Skeletal muscle tissue (tissue), 4 donors: ENCODE data around the gene NAV3. TPM values are rescaled to one million over a fixed set of nuclear protein-coding genes. Genes with fewer than 3 reads are reported as not detected.

Experiments used
- H3K27ac ChIP-seq: one replicate; pipeline ENCODE4 v1.7.0; 2013; ENCODE audit warnings: mild to moderate bottlenecking, low read depth, low read length, inconsistent platforms
- H3K27me3 ChIP-seq, 3 donors: one replicate each; pipeline ENCODE4 v1.7.0; 2013; ENCODE audit warnings: low read length in 3 of 3; ENCODE audit not compliant: control insufficient read depth in 3 of 3, insufficient read depth in 3 of 3
- H3K36me3 ChIP-seq, 3 donors: one replicate each; pipeline ENCODE4 v1.7.0; 2013; ENCODE audit warnings: low read length in 3 of 3; ENCODE audit not compliant: control insufficient read depth in 3 of 3, insufficient read depth in 3 of 3
- H3K4me1 ChIP-seq, 3 donors: one replicate each; pipeline ENCODE4 v1.7.0; 2013; ENCODE audit warnings: low read length in 3 of 3, mild to moderate bottlenecking in 3 of 3; ENCODE audit not compliant: control insufficient read depth in 3 of 3, insufficient read depth in 3 of 3
- H3K4me3 ChIP-seq, 3 donors: one replicate each; pipeline ENCODE4 v1.7.0; 2013; ENCODE audit warnings: low read length in 3 of 3
- H3K9ac ChIP-seq, 3 donors: one replicate each; pipeline ENCODE4 v1.7.0; 2013; ENCODE audit warnings: low read length in 3 of 3, mild to moderate bottlenecking in 3 of 3, moderate library complexity in 2 of 3, low read depth in 1 of 3
- H3K9me3 ChIP-seq, 3 donors: one replicate each; pipeline ENCODE4 v1.7.0; 2013; ENCODE audit warnings: low read length in 3 of 3; ENCODE audit not compliant: control insufficient read depth in 3 of 3
- total RNA-seq: library from RNA; depleted of rRNA; stranded (reverse); fragments of >200 nt; gene quantifications from one replicate; pipeline ENCODE4 v1.2.3, GENCODE V29; 2014
- donor health status: Osteomylitis.

NAV3 gene
- total RNA-seq, 1 donor from 2014 or later, result 32.9 TPM

DNA sequence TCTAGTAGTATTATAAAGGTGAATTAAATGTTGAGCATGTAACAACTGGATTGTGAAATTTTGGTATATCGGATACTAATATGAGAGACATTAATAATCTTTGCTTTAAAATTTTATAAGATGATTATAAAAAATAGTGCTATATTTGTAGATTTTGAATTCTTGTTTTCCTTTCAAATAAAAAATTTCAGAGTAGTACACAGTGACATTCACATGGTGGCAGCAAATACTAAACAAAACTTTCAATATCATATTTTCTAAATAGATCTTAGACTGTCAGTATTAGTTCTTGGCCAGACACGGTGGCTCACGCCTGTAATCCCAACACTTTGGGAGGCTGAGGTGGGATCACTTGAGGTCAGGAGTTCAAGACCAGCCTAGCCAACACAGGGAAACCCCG is 166.0 kb downstream of the NAV3 start:
- Histone ChIP-seq H3K9me3 (no peaks in the 10 kb centered on the region), H3K4me1 (no peaks in the 10 kb centered on the region), H3K27ac (no peak overlapping the region), H3K4me3 (no peak overlapping the region), H3K9ac (no peak overlapping the region), H3K27me3 (no peaks in the 10 kb centered on the region), H3K36me3 (no peaks in the 10 kb centered on the region)

DNA sequence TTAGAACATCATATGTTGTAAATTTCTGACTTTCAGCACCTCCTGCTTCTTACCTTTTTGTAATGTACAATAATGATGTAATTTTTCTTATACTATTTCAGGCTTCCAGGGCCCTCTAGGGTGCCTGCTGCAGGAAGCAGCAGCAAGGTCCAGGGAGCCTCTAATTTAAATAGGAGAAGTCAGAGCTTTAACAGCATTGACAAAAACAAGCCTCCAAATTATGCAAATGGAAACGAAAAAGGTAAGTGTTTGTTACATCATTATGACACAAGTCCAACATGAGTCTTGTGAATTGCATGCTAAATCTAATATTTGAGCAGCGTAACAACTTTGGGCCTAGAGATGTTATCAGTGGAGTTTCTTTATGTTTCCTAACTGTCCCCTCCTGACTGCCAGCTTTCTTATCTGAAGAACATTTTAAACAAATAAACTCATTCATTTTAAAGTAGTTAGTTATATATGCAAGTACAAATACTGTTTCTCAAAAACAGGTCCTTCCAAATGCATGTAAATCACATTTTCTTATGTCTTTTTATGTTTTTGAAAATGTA is 167.6 kb downstream of the NAV3 start:
- no peaks in the 10 kb centered on the region for H3K27me3 ChIP-seq
- no peak overlapping the region for H3K4me3 ChIP-seq
- no peaks in the 10 kb centered on the region for H3K36me3 ChIP-seq
- H3K9me3 ChIP-seq, result no peaks in the 10 kb centered on the region
- H3K9ac ChIP-seq, result no peak overlapping the region
- H3K4me1 ChIP-seq, result no peaks in the 10 kb centered on the region
- H3K27ac ChIP-seq, result no peak overlapping the region

DNA sequence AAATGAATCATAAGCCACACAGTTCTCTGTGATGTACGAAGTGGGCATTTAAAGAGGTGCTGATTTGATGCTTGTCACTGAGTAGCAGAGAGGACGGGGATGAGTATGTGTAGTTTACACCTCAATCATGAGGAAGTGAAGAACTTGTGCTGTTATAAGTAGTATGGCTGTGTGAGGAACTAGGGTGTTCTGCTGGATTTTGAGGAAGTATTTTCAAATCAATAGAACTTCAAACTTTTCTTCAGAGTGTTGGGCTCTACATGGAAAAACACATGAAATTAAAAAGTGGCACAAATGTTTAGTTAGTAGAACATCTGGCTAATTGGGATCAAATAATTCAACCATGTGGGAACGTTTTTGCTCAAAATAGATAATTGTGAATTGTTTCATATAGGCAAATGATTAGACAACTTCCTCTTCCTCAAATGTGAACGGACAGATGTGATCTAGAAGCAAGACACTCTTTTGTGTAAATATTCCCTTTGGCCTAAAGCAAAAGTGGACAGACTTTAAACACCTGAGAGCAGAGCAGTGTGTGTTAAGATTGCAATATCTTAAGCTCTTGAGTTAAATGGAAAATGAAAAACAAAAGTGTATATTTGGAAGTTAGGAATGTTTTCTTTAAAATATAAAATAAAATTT is 168.5 kb downstream of the NAV3 start:
- Histone ChIP-seq H3K27ac (no peak overlapping the region), H3K4me3 (no peak overlapping the region), H3K36me3 (no peaks in the 10 kb centered on the region), H3K9me3 (no peaks in the 10 kb centered on the region), H3K27me3 (no peaks in the 10 kb centered on the region), H3K9ac (no peak overlapping the region), H3K4me1 (no peaks in the 10 kb centered on the region)

DNA sequence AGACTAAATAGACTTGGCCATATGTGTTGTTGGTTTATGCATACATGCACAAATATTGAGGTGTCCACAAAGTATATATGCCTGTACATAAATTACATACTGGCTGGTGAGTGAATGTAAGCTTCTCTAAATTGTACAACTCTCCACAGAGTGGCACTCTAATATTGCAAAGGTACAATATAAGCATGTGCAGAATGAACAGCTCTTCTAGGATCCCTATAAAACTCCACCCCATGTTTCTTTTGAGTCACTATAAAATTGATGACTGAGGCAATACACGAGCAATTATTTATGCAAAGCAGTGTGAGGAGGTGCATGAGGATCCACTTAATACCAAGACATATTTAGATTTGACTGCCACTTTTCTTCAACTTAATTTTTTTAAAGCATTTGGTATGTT is 172.2 kb downstream of the NAV3 start:
- Histone ChIP-seq H3K4me1 (no peaks in the 10 kb centered on the region), H3K36me3 (no peaks in the 10 kb centered on the region), H3K4me3 (no peak overlapping the region), H3K27me3 (no peaks in the 10 kb centered on the region), H3K27ac (no peak overlapping the region), H3K9me3 (no peaks in the 10 kb centered on the region), H3K9ac (no peak overlapping the region)

GRCh38 chr12:78004249-78005093 is 173.8 kb downstream of the NAV3 start:
- H3K4me1 ChIP-seq, result no peaks in the 10 kb centered on the region
- no peak overlapping the region for H3K27ac ChIP-seq
- H3K9ac ChIP-seq, result no peak overlapping the region
- H3K36me3 ChIP-seq, result no peaks in the 10 kb centered on the region
- H3K4me3 ChIP-seq, result no peak overlapping the region
- no peaks in the 10 kb centered on the region for H3K9me3 ChIP-seq
- H3K27me3 ChIP-seq, result no peaks in the 10 kb centered on the region

GRCh38 chr12:78005094-78005492 is 174.4 kb downstream of the NAV3 start:
- Histone ChIP-seq H3K27me3 (no peaks in the 10 kb centered on the region), H3K9me3 (no peaks in the 10 kb centered on the region), H3K4me1 (no peaks in the 10 kb centered on the region), H3K36me3 (no peaks in the 10 kb centered on the region), H3K4me3 (no peak overlapping the region), H3K9ac (no peak overlapping the region), H3K27ac (no peak overlapping the region)

GRCh38 chr12:78007173-78007572 is 176.5 kb downstream of the NAV3 start:
- H3K9ac ChIP-seq, result no peak overlapping the region
- H3K9me3 ChIP-seq, result no peaks in the 10 kb centered on the region
- no peak overlapping the region for H3K4me3 ChIP-seq
- no peak overlapping the region for H3K27ac ChIP-seq
- H3K36me3 ChIP-seq, result no peaks in the 10 kb centered on the region
- H3K4me1 ChIP-seq, result no peaks in the 10 kb centered on the region
- H3K27me3 ChIP-seq, result no peaks in the 10 kb centered on the region

DNA sequence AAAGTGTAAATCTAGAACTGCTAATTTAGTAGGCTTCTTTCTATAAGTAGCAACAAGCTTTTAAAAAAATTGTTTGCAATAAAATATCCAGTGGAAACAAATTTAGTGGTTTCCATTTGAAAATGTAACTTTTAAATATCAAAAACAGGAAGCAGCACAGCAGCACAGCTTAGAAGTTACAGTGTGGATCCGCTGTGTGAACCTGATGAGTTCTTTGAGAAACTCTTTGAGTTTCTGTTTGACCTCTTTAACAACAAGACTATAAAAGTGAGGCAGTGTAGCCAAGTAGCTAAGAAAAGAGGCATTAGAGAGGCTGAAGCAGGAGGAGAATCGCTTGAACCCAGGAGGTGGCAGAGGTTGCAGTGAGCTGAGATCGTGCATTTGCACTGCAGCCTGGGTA is 178.3 kb downstream of the NAV3 start:
- Histone ChIP-seq H3K9me3 (no peaks in the 10 kb centered on the region), H3K27me3 (no peaks in the 10 kb centered on the region), H3K4me3 (no peak overlapping the region), H3K27ac (no peak overlapping the region), H3K9ac (no peak overlapping the region), H3K4me1 (no peaks in the 10 kb centered on the region), H3K36me3 (no peaks in the 10 kb centered on the region)

- H3K27ac ChIP-seq, result no peak overlapping the region
- H3K27me3 ChIP-seq, result no peaks in the 10 kb centered on the region
- no peaks in the 10 kb centered on the region for H3K9me3 ChIP-seq
- H3K36me3 ChIP-seq, result no peaks in the 10 kb centered on the region
- H3K9ac ChIP-seq, result no peak overlapping the region
- H3K4me1 ChIP-seq, result no peaks in the 10 kb centered on the region
- H3K4me3 ChIP-seq, result no peak overlapping the region
Measured at GRCh38 chr12:78018171-78018910, 187.6 kb downstream of the NAV3 start.

DNA sequence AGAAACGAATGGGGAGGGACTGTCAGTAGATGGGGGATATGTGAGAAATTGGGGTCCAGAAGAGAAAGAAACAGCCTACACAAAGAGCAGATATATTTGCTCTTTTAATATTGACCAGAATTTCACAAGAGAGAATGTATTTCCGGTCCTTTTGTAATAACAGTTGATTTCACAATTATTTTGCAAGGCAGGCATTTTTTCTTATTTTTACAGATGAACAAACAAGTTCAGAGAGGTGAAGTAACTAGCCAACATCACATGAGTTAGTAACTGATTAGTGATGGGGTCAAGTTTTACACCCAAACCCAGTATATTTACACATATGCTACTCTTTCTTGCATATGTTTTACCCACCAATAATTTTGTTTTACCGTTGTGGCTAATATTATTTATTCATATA is 188.2 kb downstream of the NAV3 start:
- H3K27me3 ChIP-seq, result no peaks in the 10 kb centered on the region
- no peaks in the 10 kb centered on the region for H3K9me3 ChIP-seq
- H3K4me3 ChIP-seq, result no peak overlapping the region
- no peak overlapping the region for H3K9ac ChIP-seq
- H3K36me3 ChIP-seq, result no peaks in the 10 kb centered on the region
- H3K27ac ChIP-seq, result no peak overlapping the region
- H3K4me1 ChIP-seq, result no peaks in the 10 kb centered on the region
